ENCODE results near the gene ASAP2.

ASAP2 gene

DNA sequence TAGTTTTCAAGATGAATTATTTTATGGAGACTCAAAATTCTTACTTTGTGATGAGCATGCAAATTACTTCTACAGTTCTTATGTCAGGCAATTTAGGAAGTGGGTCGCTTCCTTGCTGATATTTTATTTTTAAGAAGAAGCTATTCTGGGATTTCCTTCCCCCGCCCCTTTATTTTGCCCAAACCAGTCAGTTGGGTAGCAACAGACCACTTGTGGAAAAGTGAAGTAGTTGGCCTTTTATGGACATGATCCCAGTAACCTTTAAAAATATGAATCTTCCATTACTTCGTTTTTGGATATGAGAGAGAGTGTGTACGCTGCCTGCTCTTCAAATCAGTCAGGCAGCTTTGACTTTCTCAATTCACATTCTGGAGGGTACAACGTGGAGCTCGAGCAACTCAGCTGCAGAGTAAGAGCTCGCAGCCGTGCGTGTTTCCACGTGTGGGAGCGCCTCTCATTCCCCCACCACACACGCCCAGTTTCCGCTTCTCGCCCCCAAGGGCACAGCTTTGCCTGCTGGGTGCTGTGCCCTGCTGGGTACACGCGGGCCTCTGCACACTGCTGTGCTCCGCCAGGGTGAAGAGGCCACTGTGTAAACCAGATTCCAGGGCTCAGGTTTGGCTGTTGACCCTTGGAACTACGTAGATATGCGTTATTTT is 124.1 kb downstream of the ASAP2 start:
- no peak for ATAC-seq

GRCh38 chr2:9331704-9332103 is 125.1 kb downstream of the ASAP2 start:
- no peak for ATAC-seq

GRCh38 chr2:9332136-9332852 is 125.7 kb downstream of the ASAP2 start:
- ATAC-seq = no peak

DNA sequence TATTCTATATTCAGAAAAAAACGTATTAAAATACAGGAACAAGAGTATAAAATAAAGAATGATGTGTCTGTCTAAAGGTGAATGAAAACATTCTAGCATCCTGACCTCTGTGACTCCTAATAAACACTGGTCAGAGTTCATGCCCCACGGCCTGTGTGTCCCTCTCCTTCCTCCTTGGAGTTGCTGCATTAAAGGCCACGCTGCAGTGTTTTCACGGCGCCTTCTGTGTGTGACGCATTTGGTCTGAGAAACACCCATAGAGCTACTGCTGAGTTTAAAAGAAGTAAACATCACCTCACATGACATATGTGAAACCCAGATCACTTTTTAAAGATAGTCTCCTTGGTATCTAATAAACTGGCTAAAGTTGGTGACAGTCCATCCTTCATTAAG is 126.2 kb downstream of the ASAP2 start:
- ATAC-seq = no peak

GRCh38 chr2:9333591-9334171 is 127.1 kb downstream of the ASAP2 start:
- no peak for ATAC-seq

DNA sequence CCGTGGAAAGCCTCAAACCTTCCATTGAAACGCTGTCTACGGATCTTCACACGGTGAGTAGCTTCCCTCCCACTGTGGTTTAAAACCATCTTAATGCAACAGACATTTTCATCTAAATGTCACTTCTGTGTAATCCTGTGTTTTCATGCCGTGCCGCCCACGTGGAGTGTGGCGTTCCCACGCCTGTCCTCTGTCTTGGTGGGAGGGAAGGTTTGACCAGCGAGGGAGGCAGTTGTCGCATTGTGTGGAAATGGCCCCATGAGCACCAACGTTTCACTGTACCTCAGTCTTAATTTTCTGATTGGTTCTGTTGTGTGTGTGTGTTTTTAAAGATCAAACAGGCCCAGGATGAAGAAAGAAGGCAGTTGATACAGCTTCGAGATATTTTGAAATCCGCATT is 128.1 kb downstream of the ASAP2 start:
- no peak for ATAC-seq

GRCh38 chr2:9335322-9335832 is 128.8 kb downstream of the ASAP2 start:
- ATAC-seq = no peak

GRCh38 chr2:9336241-9336575 is 129.6 kb downstream of the ASAP2 start:
- ATAC-seq = peak; percentile 43 to 65

DNA sequence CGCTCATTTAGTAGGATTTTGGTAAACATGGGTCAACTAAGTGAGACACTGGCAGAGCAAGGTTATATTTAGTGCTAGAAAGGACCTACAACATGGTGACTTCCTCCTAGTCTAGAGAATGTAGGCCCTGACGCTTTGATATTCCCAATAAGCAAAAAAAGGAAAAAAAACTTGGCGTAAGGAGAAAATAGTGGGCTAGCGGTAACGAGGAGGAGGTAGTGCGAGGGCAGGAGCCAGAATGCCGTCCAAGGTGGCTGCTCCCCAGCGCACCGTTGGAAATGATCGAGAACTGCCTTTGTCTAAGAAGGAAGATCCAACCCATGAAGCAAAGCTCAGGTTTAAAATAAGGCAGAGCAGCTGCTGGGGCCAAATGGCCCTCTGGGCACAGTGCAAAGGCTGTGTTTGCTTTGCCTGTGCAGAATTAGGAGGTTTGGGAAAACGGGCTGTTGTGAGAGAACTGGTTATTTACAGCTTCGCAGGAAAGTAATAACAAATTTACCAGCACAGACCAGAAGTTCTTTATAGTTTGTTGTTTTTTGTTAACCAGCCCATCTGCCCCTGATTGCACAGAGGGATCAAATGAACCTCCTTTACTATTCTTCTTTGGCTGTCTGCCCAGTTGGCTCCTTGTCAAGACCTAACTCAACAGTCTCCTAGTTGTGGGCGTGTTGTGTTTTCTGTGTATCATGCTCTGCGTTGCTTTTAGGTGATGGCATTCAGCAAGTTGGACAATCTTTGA is 130.1 kb downstream of the ASAP2 start:
- no peak for ATAC-seq

GRCh38 chr2:9337901-9338300 is 131.3 kb downstream of the ASAP2 start:
- ATAC-seq = no peak

- no peak for ATAC-seq
These were observed 134.8 kb downstream of the ASAP2 start for GRCh38 chr2:9341337-9341887.

GRCh38 chr2:9342659-9343058 is 136.0 kb downstream of the ASAP2 start:
- no peak for ATAC-seq

- no peak for ATAC-seq
These were observed 136.9 kb downstream of the ASAP2 start for GRCh38 chr2:9343524-9343923.

DNA sequence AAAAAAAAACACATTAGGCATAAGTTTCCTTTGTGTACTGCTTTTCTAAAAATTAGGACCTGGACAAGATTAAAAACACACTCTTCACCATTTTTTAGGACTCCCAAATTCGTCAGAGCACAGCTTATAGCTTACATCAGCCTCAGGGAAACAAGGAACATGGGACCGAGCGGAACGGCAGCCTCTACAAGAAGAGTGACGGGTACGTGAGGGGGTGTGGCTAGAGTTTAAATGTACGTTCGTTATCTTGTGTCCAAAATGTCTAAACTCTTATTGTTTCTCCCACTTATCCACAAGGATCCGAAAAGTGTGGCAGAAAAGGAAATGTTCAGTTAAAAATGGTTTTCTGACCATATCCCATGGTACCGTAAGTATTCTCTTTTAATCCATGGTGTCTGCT is 137.8 kb downstream of the ASAP2 start:
- no peak for ATAC-seq

DNA sequence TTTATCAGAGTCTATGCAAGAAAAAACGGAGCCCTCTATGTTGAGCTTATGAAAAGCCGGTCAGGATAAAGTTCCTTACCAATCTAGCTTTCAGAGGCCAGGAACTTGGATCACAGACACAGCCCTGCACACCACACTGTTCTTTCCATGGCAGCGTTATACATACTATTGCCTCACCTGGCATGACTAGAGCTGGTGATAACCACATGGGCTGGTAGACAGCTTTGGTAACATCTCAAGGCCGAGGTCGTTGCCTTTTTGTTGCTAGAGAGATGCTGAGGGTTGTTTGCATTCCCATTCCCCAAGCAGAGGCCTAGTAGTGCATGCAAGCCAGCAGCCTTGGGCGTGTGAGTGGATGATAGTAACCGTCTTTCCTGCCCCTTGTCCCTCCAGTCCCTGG is 138.7 kb downstream of the ASAP2 start:
- ATAC-seq = no peak

DNA sequence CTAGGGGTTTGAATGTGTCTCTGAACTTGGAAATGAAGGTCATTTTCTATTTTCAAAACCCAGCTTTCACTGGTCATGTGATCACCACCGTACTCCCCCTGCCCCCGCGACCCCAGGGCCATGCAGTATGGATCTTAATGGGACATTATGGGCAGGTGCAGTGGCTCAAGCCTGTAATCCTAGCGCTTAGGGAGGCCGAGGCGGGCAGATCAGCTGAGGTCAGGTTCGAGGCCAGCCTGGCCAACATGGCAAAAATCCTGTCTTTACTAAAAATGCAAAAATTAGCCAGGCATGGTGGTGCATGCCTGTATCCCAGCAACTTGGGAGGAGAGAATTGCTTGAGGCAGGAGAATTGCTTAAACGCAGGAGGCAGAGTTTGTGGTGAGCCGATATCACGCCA is 139.4 kb downstream of the ASAP2 start:
- no peak for ATAC-seq

- no peak for ATAC-seq
These were observed 140.3 kb downstream of the ASAP2 start for GRCh38 chr2:9346885-9347284.

DNA sequence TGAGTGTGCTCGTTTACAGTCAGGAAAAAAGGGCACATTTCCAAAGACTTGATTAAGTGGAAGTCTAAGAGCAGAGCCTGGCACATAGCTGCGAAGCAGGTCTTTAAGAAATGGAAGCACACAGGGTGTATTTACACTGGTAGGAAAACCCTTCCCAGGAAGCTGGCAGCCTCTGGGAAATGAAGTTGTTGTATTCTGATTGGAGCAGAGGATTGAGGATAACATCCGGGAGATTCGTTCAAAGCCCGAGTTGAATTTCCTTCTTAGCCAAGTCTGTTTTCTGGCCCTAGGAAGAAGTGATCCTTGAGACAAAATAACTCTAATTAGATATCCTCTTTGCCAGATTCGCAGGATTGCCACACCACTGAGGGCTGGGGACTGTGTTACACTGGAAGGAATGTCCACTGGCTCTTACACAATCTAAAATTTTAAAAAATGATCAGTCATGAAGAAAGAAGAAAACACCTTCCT is 140.8 kb downstream of the ASAP2 start:
- no peak for ATAC-seq

DNA sequence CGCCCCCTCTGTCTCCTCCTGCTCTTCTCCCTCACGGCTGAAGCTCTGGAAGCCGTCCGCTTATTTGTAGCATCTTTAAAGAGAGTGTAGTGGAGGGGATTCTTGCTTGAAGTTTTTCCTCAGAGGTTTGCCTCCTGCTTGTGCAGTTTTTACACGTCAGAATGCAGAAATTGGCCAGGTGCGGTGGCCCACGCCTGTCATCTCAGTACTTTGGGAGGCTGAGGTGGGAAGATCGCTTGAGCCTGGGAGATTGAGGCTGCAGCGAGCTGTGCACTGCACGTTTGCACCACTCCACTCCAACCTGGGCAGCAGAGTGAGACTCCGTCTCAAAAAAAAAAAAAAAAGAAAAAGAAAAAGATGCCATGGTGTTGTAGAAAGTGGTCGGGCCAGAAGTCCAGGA is 147.7 kb downstream of the ASAP2 start:
- no peak for ATAC-seq

DNA sequence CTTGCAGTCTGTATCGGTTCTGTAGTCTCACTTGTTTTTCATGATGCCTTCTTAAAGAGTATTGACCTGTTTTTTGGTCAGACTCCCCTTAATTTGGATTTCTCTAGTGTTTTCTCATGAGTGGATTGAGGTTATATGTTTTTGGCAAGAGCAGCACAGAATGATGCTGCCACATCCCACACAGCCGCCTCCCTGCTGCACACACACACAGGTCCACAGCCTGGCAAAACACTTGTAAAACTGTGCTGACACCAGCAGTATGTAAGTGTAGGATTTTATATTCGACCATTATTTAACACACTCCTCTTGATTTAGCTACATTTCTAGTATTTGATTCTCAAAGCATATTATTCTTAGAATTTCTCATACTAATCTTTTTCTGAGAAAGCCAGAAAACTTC is 148.7 kb downstream of the ASAP2 start:
- no peak for ATAC-seq

DNA sequence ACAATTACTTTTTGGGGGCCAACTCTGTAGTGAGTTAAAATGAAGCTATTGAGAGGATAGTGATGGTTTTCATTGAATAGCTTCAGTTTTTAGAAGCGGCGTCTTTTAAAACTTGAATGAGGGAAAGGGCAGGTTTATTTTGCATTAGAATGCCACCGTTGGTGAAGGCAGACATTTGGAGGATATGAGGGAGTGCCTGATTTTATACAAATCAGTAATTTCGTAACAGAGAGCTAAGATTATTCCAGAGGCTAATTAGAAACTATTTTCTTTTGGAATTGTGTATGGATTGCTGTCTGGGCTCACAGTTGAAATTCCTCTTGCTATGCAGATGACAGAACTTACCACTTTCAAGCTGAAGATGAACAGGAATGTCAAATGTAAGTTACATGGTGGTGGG is 149.1 kb downstream of the ASAP2 start:
- no peak for ATAC-seq

DNA sequence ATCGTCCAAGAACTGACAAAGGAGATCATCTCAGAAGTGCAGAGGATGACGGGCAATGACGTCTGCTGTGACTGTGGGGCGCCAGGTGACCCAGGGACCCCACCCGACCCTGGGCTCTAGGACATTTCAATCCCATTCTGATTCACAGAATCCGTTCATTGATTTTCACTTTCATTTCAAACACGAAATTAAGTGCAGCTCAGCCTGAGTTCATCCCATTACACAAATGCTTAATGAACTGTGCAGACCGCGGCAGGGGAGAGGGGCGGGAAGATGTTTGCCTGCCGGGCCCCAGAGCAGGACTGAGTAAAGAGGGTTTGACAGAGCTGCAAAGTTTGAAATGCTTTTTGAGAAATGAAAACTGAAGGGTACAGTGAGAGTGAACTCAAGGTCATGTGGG is 149.6 kb downstream of the ASAP2 start:
- no peak for ATAC-seq

DNA sequence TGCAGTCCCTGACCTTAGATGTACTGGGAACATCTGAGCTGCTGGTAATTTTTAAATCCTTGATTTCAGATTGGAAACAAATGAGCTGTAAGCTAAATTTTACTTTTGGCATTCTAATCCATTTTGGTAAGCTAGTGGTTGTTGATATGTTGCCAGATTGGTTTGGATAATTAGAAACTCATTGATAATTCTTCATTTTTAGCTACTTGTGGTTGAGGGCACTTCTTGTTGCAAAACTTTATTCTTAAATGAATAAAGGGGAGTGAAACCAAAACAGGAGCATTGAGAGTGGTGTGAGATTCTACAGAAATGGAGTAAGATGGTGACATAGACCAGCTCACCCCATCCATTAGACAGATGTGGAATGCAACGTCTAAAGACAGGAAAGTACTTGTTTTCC is 152.2 kb downstream of the ASAP2 start:
- ATAC-seq = no peak
